Endodermal cell (in vitro differentiated cells): ENCODE measurements around the gene WDR38. TPM values are rescaled to one million over a fixed set of nuclear protein-coding genes. Genes with fewer than 3 reads are reported as not detected.

Source experiments
- DNase-seq: peaks from one replicate; pipeline ENCODE4 v3.0.0-alpha.2; 2017
- H3K27ac ChIP-seq: 2 replicates; pipeline ENCODE4 v1.5.1; 2013; ENCODE audit warnings: mild to moderate bottlenecking, low read depth, low read length, moderate library complexity
- H3K27me3 ChIP-seq: 2 replicates; pipeline ENCODE4 v1.6.1; 2013; ENCODE audit warnings: mild to moderate bottlenecking, low read length, moderate library complexity; ENCODE audit not compliant: insufficient read depth, control insufficient read depth, poor library complexity, severe bottlenecking
- H3K36me3 ChIP-seq: 2 replicates; pipeline ENCODE4 v1.7.0; 2013; ENCODE audit warnings: mild to moderate bottlenecking, low read length, moderate library complexity; ENCODE audit not compliant: control insufficient read depth, insufficient read depth
- H3K4me1 ChIP-seq: one replicate; pipeline ENCODE4 v1.7.0; 2013; ENCODE audit warnings: low read length; ENCODE audit not compliant: control insufficient read depth, insufficient read depth
- H3K4me3 ChIP-seq: 2 replicates; pipeline ENCODE4 v1.5.1; 2013; ENCODE audit warnings: mild to moderate bottlenecking, low read length, moderate library complexity
- H3K9ac ChIP-seq: 2 replicates; pipeline ENCODE4 v1.6.1; 2013; ENCODE audit warnings: mild to moderate bottlenecking, low read length, moderate library complexity; ENCODE audit not compliant: poor library complexity, severe bottlenecking; ENCODE audit errors: extremely low read depth
- H3K9me3 ChIP-seq: 2 replicates; pipeline ENCODE4 v1.6.1; 2013; ENCODE audit warnings: mild to moderate bottlenecking, low read length, moderate library complexity; ENCODE audit not compliant: control insufficient read depth
- H3K27ac Mint-ChIP-seq: 2 replicates; pipeline ENCODE4 v1.8.0; 2020; ENCODE audit warnings: mixed read lengths
- H3K27me3 Mint-ChIP-seq: 2 replicates; pipeline ENCODE4 v1.8.0; 2021; ENCODE audit warnings: mild to moderate bottlenecking, mixed read lengths; ENCODE audit not compliant: insufficient read depth
- H3K36me3 Mint-ChIP-seq: 2 replicates; pipeline ENCODE4 v1.8.0; 2020; ENCODE audit warnings: low read depth, mixed read lengths
- H3K4me1 Mint-ChIP-seq: 2 replicates; pipeline ENCODE4 v1.8.0; 2020; ENCODE audit warnings: mixed read lengths
- H3K4me3 Mint-ChIP-seq: 2 replicates; pipeline ENCODE4 v1.8.0; 2020; ENCODE audit warnings: mild to moderate bottlenecking, moderate library complexity, mixed read lengths
- H3K9me3 Mint-ChIP-seq: 2 replicates; pipeline ENCODE4 v1.8.0; 2020; ENCODE audit warnings: mild to moderate bottlenecking, mixed read lengths
- CTCF ChIP-seq: fragments of 200-600 bp; sonication (generic); conservative IDR thresholded peaks from 2 replicates; pipeline ENCODE4 v1.5.0; 2021; ENCODE audit warnings: antibody characterized with exemption, mild to moderate bottlenecking
- WGBS, 2 experiments: methylation state at CpG; one replicate each; pipeline versions ENCODE4 v1.1.5 to v1.1.7; 2013; ENCODE audit warnings: missing lambda C conversion rate in 2 of 2, mixed read lengths in 1 of 2; ENCODE audit not compliant: insufficient coverage in 1 of 2, insufficient read length in 1 of 2; 5-methylcytosine and 5-hydroxymethylcytosine counted together
- total RNA-seq, 2 donors: library from RNA; stranded (reverse); fragmentation: NEBNext Ultra II Directional in 1 of 2; extraction: Animal tissue kit (Norgen Biotek cat#: 25700) in 1 of 2; gene quantifications; 2 replicates in 1 of 2; 3 replicates in 1 of 2; pipeline ENCODE4 v1.2.1, GENCODE V29; 2021

The WDR38 gene
- total RNA-seq, 2 donors from 2014 or later = not detected

- peaks cover 1% of the 10 kb centered on the region for H3K27me3 Mint-ChIP-seq
- Histone ChIP-seq H3K9ac (no peak overlapping the region), H3K4me1 (no peaks in the 10 kb centered on the region), H3K36me3 (peaks cover 23% of the 10 kb centered on the region), H3K27me3 (no peaks in the 10 kb centered on the region), H3K27ac (no peak overlapping the region), H3K4me3 (no peak overlapping the region), H3K9me3 (no peaks in the 10 kb centered on the region)
- no peak for DNase-seq
- H3K4me3 Mint-ChIP-seq = no peak overlapping the region
- H3K27ac Mint-ChIP-seq = no peak overlapping the region
- peaks cover 11% of the 10 kb centered on the region for H3K4me1 Mint-ChIP-seq
- H3K36me3 Mint-ChIP-seq = peaks cover 20% of the 10 kb centered on the region
- WGBS, 2 experiments = 96 to 98% methylated on average over 5 to 8 of the region's 8 CpGs
- TF ChIP-seq CTCF = no peak
- no peaks in the 10 kb centered on the region for H3K9me3 Mint-ChIP-seq
Measured at GRCh38 chr9:124854161-124854560, 901 bp downstream of the WDR38 start.

- peaks cover 2% of the 10 kb centered on the region for H3K4me1 ChIP-seq
- Mint-ChIP-seq H3K9me3 (no peaks in the 10 kb centered on the region), H3K36me3 (peaks cover 27% of the 10 kb centered on the region), H3K27me3 (peaks cover 1% of the 10 kb centered on the region), H3K4me1 (peaks cover 11% of the 10 kb centered on the region), H3K27ac (peak overlapping the region; percentile 3), H3K4me3 (no peak overlapping the region)
- no peaks in the 10 kb centered on the region for H3K27me3 ChIP-seq
- H3K36me3 ChIP-seq = peaks cover 29% of the 10 kb centered on the region
- no peak overlapping the region for H3K4me3 ChIP-seq
- no peaks in the 10 kb centered on the region for H3K9me3 ChIP-seq
- WGBS, 2 experiments = 87 to 94% methylated on average over 5 to 7 of the region's 7 CpGs
- DNase-seq = no peak
- no peak for TF ChIP-seq CTCF
- no peak overlapping the region for H3K27ac ChIP-seq
- H3K9ac ChIP-seq = no peak overlapping the region
Measured at GRCh38 chr9:124854822-124855221, 1.6 kb downstream of the WDR38 start.

GRCh38 chr9:124855566-124855943, 2.3 kb downstream of the WDR38 start:
- H3K27me3 Mint-ChIP-seq = peaks cover 1% of the 10 kb centered on the region
- TF ChIP-seq CTCF = no peak
- Histone ChIP-seq H3K27me3 (no peaks in the 10 kb centered on the region), H3K4me1 (peaks cover 2% of the 10 kb centered on the region), H3K36me3 (peaks cover 37% of the 10 kb centered on the region), H3K9me3 (no peaks in the 10 kb centered on the region), H3K27ac (no peak overlapping the region), H3K4me3 (no peak overlapping the region), H3K9ac (no peak overlapping the region)
- peaks cover 34% of the 10 kb centered on the region for H3K36me3 Mint-ChIP-seq
- H3K9me3 Mint-ChIP-seq = no peaks in the 10 kb centered on the region
- WGBS, 2 experiments = 94% methylated on average over 16 to 18 of the region's 18 CpGs
- H3K4me3 Mint-ChIP-seq = no peak overlapping the region
- peak overlapping the region; percentile 64 for H3K27ac Mint-ChIP-seq
- H3K4me1 Mint-ChIP-seq = peaks cover 16% of the 10 kb centered on the region
- no peak for DNase-seq
